ENCODE measurements around the gene RAD18. TPM values are rescaled to one million over a fixed set of nuclear protein-coding genes. Genes with fewer than 3 reads are reported as not detected.

The RAD18 gene
- polyA plus RNA-seq, 1 of the 3 experiments (the other 2 are of a cell fraction), result 5.7 TPM

DNA sequence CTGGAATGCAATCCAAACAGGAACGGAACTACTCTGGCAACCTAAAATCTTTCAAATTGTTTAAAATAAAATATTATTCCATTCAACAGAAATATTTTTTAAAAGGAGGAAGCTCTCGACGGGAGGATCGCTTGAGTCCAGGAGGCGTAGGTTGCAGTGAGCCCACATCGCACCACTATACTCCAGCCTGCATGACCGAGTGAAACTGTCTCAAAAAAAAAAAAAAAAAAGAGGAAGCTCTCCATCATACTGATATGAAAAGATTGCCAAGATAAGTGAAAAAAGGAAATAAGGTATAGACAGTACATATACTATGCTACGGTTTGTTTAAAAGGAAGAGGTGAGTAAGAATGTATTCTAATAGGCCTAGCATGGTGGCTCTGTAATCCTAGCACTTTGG, 3.6 kb downstream of the RAD18 start:
- H3K4me3 ChIP-seq (ENCODE audit: low read depth in 2 of 2, low read length in 1 of 2), result no peak overlapping the region
- 93% methylated on average over 8 of the region's 8 CpGs for WGBS (ENCODE audit: low lambda C conversion rate)
- H3K27me3 ChIP-seq (ENCODE audit: insufficient read depth), result no peaks in the 10 kb centered on the region
- no peak overlapping the region for H3K4me2 ChIP-seq
- H3K36me3 ChIP-seq (replicated peaks in 1 of 2; ENCODE audit: control insufficient read depth in 1 of 2, insufficient read depth in 2 of 2, low read length in 1 of 2), result peaks cover 27 to 28% of the 10 kb centered on the region in 2 experiments
- H3F3A ChIP-seq (replicated peaks; ENCODE audit: insufficient read depth), result peaks cover 11% of the 10 kb centered on the region
- H3K9me2 ChIP-seq, result no peaks in the 10 kb centered on the region
- DNase-seq, result no peak
- no peak for TF ChIP-seq TEAD4 (IDR thresholded peaks at IDR 0.05; ENCODE audit: borderline replicate concordance, insufficient read depth)
- no peak for TF ChIP-seq POLR2AphosphoS5 (IDR thresholded peaks at IDR 0.05; ENCODE audit: low read depth, low read length)
- ChIA-PET POLR2A (no interaction called here), CTCF (interaction anchor here (1.0 to 1.7 kb wide), 2 partner anchors 11 to 190 kb away, joined by 3 to 8 read pairs; partner anchors contain the start of gene OXTR)
- peaks cover 85% of the 10 kb centered on the region for H3K79me2 ChIP-seq (ENCODE audit: insufficient read depth)
- H3K4me1 ChIP-seq (ENCODE audit: control insufficient read depth in 1 of 2, insufficient read depth in 2 of 2, low read depth in 1 of 2, low read length in 1 of 2), result peaks cover 9 to 18% of the 10 kb centered on the region in 2 experiments; a peak in 3 of 4 replicates
- no peaks in the 10 kb centered on the region for H3K9me3 ChIP-seq
- no peak overlapping the region for H2AFZ ChIP-seq (ENCODE audit: low read depth)
- no peak overlapping the region for H3K9ac ChIP-seq
- no peak overlapping the region for H3K27ac ChIP-seq (ENCODE audit: low read depth in 2 of 2, low read length in 1 of 2)
- H4K20me1 ChIP-seq (ENCODE audit: insufficient read depth), result no peaks in the 10 kb centered on the region

DNA sequence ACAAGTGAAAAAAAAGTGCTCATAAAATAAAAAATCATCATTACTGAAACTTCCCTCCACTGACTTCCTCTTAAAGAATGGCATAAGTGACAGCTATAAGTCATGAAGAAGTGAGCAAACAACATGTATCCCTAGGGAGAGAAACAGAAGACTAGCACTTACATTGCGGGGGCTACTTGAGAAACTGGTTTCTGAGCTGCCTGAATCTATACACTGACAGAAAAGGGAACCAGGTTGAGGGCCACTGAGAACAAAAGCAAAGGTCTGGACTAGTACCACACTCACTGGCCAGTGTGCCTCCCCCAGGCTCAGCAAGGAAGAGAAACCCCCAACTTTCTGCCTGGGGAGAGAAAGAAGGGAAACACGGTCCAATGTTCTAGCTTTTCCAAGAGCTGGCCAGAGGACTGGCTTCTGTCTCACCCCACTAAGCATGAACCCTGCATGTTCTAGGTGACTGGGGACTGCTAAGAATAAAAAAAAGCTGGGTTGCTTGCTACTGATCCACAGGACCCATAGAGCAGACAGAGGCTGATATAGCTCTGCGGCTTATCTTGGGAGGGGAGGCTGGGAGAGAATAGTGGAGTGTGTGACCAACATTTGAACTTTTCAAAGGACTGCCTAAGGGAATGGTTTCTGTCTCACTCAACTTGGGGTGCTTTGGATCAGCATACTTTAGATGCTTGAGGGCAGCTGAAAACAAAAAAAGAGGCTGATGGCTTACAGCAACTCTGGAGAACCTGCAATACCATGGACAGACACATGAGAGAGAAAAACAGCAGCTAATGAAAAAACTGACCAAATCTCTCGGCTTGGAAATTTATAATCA, 8.1 kb downstream of the RAD18 start:
- Histone ChIP-seq H3K4me2 (no peak overlapping the region), H3K9me3 (no peaks in the 10 kb centered on the region), H3K4me1 (ENCODE audit: control insufficient read depth in 1 of 2, insufficient read depth in 2 of 2, low read depth in 1 of 2, low read length in 1 of 2) (peaks cover 8% of the 10 kb centered on the region in 2 experiments; a peak in 3 of 4 replicates), H3K79me2 (ENCODE audit: insufficient read depth) (peaks cover 97% of the 10 kb centered on the region), H3K9ac (no peak overlapping the region), H3K36me3 (replicated peaks in 1 of 2; ENCODE audit: control insufficient read depth in 1 of 2, insufficient read depth in 2 of 2, low read length in 1 of 2) (peaks cover 28 to 32% of the 10 kb centered on the region in 2 experiments), H3K27ac (ENCODE audit: low read depth in 2 of 2, low read length in 1 of 2) (peak overlapping the region in 1 of 2 experiments; percentile 43; a peak in 1 of 4 replicates), H2AFZ (ENCODE audit: low read depth) (no peak overlapping the region), H4K20me1 (ENCODE audit: insufficient read depth) (no peaks in the 10 kb centered on the region; the same call in 1 of the 2 replicates), H3F3A (replicated peaks; ENCODE audit: insufficient read depth) (no peaks in the 10 kb centered on the region), H3K27me3 (ENCODE audit: insufficient read depth) (no peaks in the 10 kb centered on the region), H3K4me3 (ENCODE audit: low read depth in 2 of 2, low read length in 1 of 2) (no peak overlapping the region), H3K9me2 (no peaks in the 10 kb centered on the region)
- WGBS (ENCODE audit: low lambda C conversion rate), result 90% methylated on average over 4 of the region's 4 CpGs
- DNase-seq, result no peak
- TF ChIP-seq, protein P1, sequence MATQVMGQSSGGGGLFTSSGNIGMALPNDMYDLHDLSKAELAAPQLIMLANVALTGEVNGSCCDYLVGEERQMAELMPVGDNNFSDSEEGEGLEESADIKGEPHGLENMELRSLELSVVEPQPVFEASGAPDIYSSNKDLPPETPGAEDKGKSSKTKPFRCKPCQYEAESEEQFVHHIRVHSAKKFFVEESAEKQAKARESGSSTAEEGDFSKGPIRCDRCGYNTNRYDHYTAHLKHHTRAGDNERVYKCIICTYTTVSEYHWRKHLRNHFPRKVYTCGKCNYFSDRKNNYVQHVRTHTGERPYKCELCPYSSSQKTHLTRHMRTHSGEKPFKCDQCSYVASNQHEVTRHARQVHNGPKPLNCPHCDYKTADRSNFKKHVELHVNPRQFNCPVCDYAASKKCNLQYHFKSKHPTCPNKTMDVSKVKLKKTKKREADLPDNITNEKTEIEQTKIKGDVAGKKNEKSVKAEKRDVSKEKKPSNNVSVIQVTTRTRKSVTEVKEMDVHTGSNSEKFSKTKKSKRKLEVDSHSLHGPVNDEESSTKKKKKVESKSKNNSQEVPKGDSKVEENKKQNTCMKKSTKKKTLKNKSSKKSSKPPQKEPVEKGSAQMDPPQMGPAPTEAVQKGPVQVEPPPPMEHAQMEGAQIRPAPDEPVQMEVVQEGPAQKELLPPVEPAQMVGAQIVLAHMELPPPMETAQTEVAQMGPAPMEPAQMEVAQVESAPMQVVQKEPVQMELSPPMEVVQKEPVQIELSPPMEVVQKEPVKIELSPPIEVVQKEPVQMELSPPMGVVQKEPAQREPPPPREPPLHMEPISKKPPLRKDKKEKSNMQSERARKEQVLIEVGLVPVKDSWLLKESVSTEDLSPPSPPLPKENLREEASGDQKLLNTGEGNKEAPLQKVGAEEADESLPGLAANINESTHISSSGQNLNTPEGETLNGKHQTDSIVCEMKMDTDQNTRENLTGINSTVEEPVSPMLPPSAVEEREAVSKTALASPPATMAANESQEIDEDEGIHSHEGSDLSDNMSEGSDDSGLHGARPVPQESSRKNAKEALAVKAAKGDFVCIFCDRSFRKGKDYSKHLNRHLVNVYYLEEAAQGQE (IDR thresholded peaks at IDR 0.05; ENCODE audit: low read depth, low read length), result peak; percentile 65; the same call in 1 of the 2 replicates
- TF ChIP-seq, protein P2, sequence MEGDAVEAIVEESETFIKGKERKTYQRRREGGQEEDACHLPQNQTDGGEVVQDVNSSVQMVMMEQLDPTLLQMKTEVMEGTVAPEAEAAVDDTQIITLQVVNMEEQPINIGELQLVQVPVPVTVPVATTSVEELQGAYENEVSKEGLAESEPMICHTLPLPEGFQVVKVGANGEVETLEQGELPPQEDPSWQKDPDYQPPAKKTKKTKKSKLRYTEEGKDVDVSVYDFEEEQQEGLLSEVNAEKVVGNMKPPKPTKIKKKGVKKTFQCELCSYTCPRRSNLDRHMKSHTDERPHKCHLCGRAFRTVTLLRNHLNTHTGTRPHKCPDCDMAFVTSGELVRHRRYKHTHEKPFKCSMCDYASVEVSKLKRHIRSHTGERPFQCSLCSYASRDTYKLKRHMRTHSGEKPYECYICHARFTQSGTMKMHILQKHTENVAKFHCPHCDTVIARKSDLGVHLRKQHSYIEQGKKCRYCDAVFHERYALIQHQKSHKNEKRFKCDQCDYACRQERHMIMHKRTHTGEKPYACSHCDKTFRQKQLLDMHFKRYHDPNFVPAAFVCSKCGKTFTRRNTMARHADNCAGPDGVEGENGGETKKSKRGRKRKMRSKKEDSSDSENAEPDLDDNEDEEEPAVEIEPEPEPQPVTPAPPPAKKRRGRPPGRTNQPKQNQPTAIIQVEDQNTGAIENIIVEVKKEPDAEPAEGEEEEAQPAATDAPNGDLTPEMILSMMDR (IDR thresholded peaks at IDR 0.05), result peak; percentile 11; the same call in 1 of the 2 replicates
- TF ChIP-seq SMC3 (IDR thresholded peaks at IDR 0.05; ENCODE audit: low read depth, low read length), result no peak
- no peak for TF ChIP-seq EZH2phosphoT487 (IDR thresholded peaks at IDR 0.05; ENCODE audit: borderline replicate concordance, low read depth)
- no peak for TF ChIP-seq POLR2AphosphoS5 (IDR thresholded peaks at IDR 0.05; ENCODE audit: low read depth, low read length)
- POLR2A ChIA-PET, result no interaction called here
- CTCF ChIA-PET, result interaction anchor here (0.7 to 1.3 kb wide), 2 partner anchors 8 to 186 kb away, joined by 3 to 4 read pairs; partner anchors contain the start of gene OXTR

Data from SK-N-SH (cell line).